PC-9 (cell line): ENCODE results near the gene B3GNT3. TPM values are rescaled to one million over a fixed set of nuclear protein-coding genes. Genes with fewer than 3 reads are reported as not detected.

ENCODE experiments used
- BruUV-seq: library from RNA; stranded (reverse); fragments of 400-500 nt; replicated peaks from 2 replicates; lab custom pipeline; 2021; lab: Mats Ljungman, UMichigan
- CTCF ChIA-PET: fragments of 300-600 bp; sonication (Branson Sonifier 250); formaldehyde crosslinking; loops from one replicate; lab custom pipeline; 2022; ENCODE audit warnings: antibody characterized with exemption; lab: Charles Lee
- POLR2A ChIA-PET: fragments of 300-600 bp; sonication (Branson Sonifier 250); formaldehyde crosslinking; loops from one replicate; lab custom pipeline; 2022; ENCODE audit warnings: antibody characterized with exemption; ENCODE audit not compliant: unreplicated experiment; lab: Charles Lee
- DNase-seq, 2 experiments: peaks; one replicate each; pipeline versions ENCODE4 v3.0.0 to v3.0.0-alpha.2; 2015 to 2022; ENCODE audit warnings: mixed read lengths in 1 of 2
- H2AFZ ChIP-seq: fragments of 200-600 bp; sonication (generic); 2 replicates; pipeline ENCODE4 v1.8.1; 2017; ENCODE audit warnings: antibody characterized with exemption
- H3F3A ChIP-seq: fragments of 200-600 bp; sonication (generic); 2 replicates; pipeline ENCODE4 v1.8.1; 2017; ENCODE audit warnings: antibody characterized with exemption, mild to moderate bottlenecking, low read depth; ENCODE audit not compliant: insufficient read depth
- H3K27ac ChIP-seq: fragments of 200-600 bp; sonication (generic); 2 replicates; pipeline ENCODE4 v1.6.1; 2016; ENCODE audit warnings: mixed run types
- H3K27me3 ChIP-seq: fragments of 200-600 bp; sonication (generic); 2 replicates; pipeline ENCODE4 v1.6.1; 2016; ENCODE audit warnings: low read depth, mixed run types; ENCODE audit not compliant: insufficient read depth
- H3K36me3 ChIP-seq: fragments of 200-600 bp; sonication (generic); 2 replicates; pipeline ENCODE4 v1.6.1; 2016; ENCODE audit warnings: low read depth, mixed run types
- H3K4me1 ChIP-seq: fragments of 200-600 bp; sonication (generic); replicated peaks from 2 replicates; pipeline ENCODE4 v1.6.1; 2016; ENCODE audit warnings: mixed run types; ENCODE audit not compliant: insufficient read depth
- H3K4me2 ChIP-seq: fragments of 200-600 bp; sonication (generic); 2 replicates; pipeline ENCODE4 v1.6.1; 2017; ENCODE audit warnings: mixed run types
- H3K4me3 ChIP-seq: fragments of 200-600 bp; sonication (generic); 2 replicates; pipeline ENCODE4 v1.6.1; 2016; ENCODE audit warnings: mixed run types
- H3K79me2 ChIP-seq: fragments of 200-600 bp; sonication (generic); 2 replicates; pipeline ENCODE4 v1.6.1; 2017; ENCODE audit warnings: low read depth, mixed run types
- H3K9me2 ChIP-seq: fragments of 200-600 bp; sonication (generic); 2 replicates; pipeline ENCODE4 v1.8.1; 2017; ENCODE audit warnings: mild to moderate bottlenecking; ENCODE audit not compliant: insufficient read depth
- H3K9me3 ChIP-seq: fragments of 200-600 bp; sonication (generic); 2 replicates; pipeline ENCODE4 v1.8.1; 2016; ENCODE audit warnings: low read depth; ENCODE audit not compliant: insufficient read depth
- H4K20me1 ChIP-seq: fragments of 200-600 bp; sonication (generic); 2 replicates; pipeline ENCODE4 v1.8.1; 2017; ENCODE audit not compliant: insufficient read depth
- CTCF ChIP-seq: fragments of 200-600 bp; sonication (generic); conservative IDR thresholded peaks from 2 replicates; pipeline ENCODE4 v1.6.1; 2017; ENCODE audit warnings: mixed run types, antibody characterized with exemption, mild to moderate bottlenecking, moderate library complexity
- EZH2 ChIP-seq: fragments of 200-600 bp; sonication (generic); IDR thresholded peaks from 2 replicates; pipeline ENCODE4 v1.8.0; 2017; ENCODE audit warnings: antibody characterized with exemption, low read depth
- intact Hi-C: fragments of 100-400 bp; cut with micrococcal nuclease; formaldehyde crosslinking; loops from one replicate; pipeline ENCODE4 v1.10.0; 2022; ENCODE audit not compliant: unreplicated experiment
- total RNA-seq: library from RNA; stranded (reverse); gene quantifications from 2 replicates; pipeline ENCODE4 v1.2.3, GENCODE V29; 2021

B3GNT3 gene
- total RNA-seq, 1 experiment from 2014 or later, result 65.9 TPM

GRCh38 chr19:17803264-17803896 is 8.4 kb downstream of the B3GNT3 start:
- intact Hi-C loops, result no loop called here
- TF ChIP-seq EZH2 (no peak), CTCF (no peak)
- POLR2A ChIA-PET, result interaction anchor here (0.7 kb wide), 1 partner anchor 291 kb away, joined by 9 read pairs; no protein-coding TSS in a partner anchor
- H3K9me2 ChIP-seq, result no peaks in the 10 kb centered on the region
- DNase-seq, result peak in 1 of 2 experiments; percentile 5
- CTCF ChIA-PET, result interaction anchor here (0.6 kb wide), 1 partner anchor 129 kb away, joined by 3 read pairs; no protein-coding TSS in a partner anchor
- no peak overlapping the region for H3K4me2 ChIP-seq
- no peaks in the 10 kb centered on the region for H3K9me3 ChIP-seq
- no TSS peak for BruUV-seq
- no peaks in the 10 kb centered on the region for H3K27me3 ChIP-seq
- peaks cover 15% of the 10 kb centered on the region for H3K4me1 ChIP-seq
- peaks cover 35% of the 10 kb centered on the region; the same call in 1 of the 2 replicates for H3F3A ChIP-seq
- H3K4me3 ChIP-seq, result no peak overlapping the region
- peaks cover 95% of the 10 kb centered on the region for H3K79me2 ChIP-seq
- H3K27ac ChIP-seq, result no peak overlapping the region
- H4K20me1 ChIP-seq, result peaks cover 74% of the 10 kb centered on the region
- peaks cover 18% of the 10 kb centered on the region; the same call in 1 of the 2 replicates for H3K36me3 ChIP-seq
- no peak overlapping the region for H2AFZ ChIP-seq

DNA sequence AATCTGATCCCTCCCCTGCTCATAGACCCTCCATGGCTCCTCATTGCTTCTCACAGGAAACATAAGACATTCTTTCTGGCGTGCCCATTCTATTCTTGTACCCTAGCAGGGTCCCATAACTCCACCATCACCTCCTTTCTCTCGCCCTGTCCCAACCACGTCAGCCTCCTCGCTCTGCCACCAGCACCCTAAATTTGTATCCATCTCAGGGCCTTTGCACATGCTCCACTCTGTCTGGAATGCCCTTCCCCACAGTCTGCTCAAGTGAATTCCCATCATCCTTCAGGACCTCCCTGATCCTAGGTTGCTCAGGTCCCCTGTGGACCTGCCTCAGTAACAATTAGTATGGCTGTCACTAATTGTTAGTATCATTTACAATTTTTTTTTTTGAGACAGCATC is 10.5 kb downstream of the B3GNT3 start:
- H3K36me3 ChIP-seq, result peaks cover 21% of the 10 kb centered on the region; the same call in 1 of the 2 replicates
- POLR2A ChIA-PET, result no interaction called here
- peak in 1 of 2 experiments; percentile 16 for DNase-seq
- no peaks in the 10 kb centered on the region for H3K9me3 ChIP-seq
- TF ChIP-seq EZH2, result no peak
- TF ChIP-seq CTCF, result no peak
- H4K20me1 ChIP-seq, result peaks cover 86% of the 10 kb centered on the region
- intact Hi-C loops, result no loop called here
- peaks cover 33% of the 10 kb centered on the region; the same call in 1 of the 2 replicates for H3F3A ChIP-seq
- no peak overlapping the region for H3K27ac ChIP-seq
- H3K4me1 ChIP-seq, result 0 out of 2 replicates have a peak, but pooled peaks cover 1% of the 10 kb centered on the region
- H3K9me2 ChIP-seq, result no peaks in the 10 kb centered on the region
- no peak overlapping the region for H3K4me2 ChIP-seq
- H3K27me3 ChIP-seq, result no peaks in the 10 kb centered on the region
- no peak overlapping the region for H3K4me3 ChIP-seq
- BruUV-seq, result no TSS peak
- peaks cover 84% of the 10 kb centered on the region for H3K79me2 ChIP-seq
- CTCF ChIA-PET, result no interaction called here
- no peak overlapping the region for H2AFZ ChIP-seq

DNA sequence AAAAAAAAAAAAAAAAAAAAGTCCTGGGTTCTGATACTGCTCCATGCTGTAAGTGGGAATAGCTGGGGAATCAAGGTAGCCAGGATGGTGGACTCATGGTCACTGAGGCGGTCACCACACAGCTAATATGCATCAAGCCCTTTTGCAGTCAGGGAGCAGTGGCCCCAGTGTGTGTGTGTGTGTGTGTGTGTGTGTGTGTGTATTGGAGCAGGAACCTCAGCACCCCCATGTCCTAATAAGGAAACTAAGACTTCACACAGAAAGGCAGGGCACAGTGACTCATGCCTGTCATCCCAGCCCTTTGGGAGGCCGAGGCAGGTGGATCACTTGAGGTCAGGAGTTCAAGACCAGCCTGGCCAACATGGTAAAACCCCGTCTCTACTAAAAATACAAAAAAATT is 12.0 kb downstream of the B3GNT3 start:
- no peaks in the 10 kb centered on the region for H3K9me3 ChIP-seq
- H3K27ac ChIP-seq, result no peak overlapping the region
- TF ChIP-seq CTCF, result no peak
- no peak for TF ChIP-seq EZH2
- no peaks in the 10 kb centered on the region for H3K9me2 ChIP-seq
- ChIA-PET POLR2A (no interaction called here), CTCF (no interaction called here)
- no TSS peak for BruUV-seq
- peaks cover 24% of the 10 kb centered on the region; the same call in 1 of the 2 replicates for H3K36me3 ChIP-seq
- H2AFZ ChIP-seq, result no peak overlapping the region
- intact Hi-C loops, result no loop called here
- no peaks in the 10 kb centered on the region for H3K27me3 ChIP-seq
- DNase-seq, result peak in 1 of 2 experiments; percentile 38
- no peak overlapping the region for H3K4me3 ChIP-seq
- H3K79me2 ChIP-seq, result peaks cover 68% of the 10 kb centered on the region
- H4K20me1 ChIP-seq, result peaks cover 86% of the 10 kb centered on the region
- H3K4me2 ChIP-seq, result no peak overlapping the region
- no peaks in the 10 kb centered on the region for H3K4me1 ChIP-seq
- H3F3A ChIP-seq, result peaks cover 40% of the 10 kb centered on the region; the same call in 1 of the 2 replicates
